ENCODE measurements around the gene SASH1. TPM values are rescaled to one million over a fixed set of nuclear protein-coding genes. Genes with fewer than 3 reads are reported as not detected.

The SASH1 gene
- total RNA-seq, 6 donors from 2014 or later = 59.3 to 131 (median 79.2) TPM

DNA sequence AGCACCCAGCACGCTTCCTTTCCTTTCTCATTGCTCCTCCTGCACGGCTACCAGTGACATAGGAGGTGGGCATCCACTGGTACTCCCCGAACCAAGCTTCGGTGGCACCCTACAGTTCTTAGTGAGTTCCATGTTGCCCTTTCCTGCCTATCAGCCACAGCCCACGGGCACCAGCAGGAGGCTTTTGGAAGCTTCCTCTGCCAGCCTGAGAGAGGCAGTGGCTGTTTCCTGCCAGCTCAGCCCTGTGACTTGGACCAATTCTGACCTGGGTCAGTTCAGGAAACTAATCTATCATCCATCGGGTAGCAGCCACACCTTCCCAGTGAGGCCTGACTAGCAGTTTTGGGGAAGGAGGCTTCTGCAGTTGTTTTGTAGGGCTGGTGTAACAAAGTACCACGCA lies 227.8 kb downstream of the SASH1 start:
- ATAC-seq (ENCODE audit: low FRiP score in 2 of 2) (no peak), DNase-seq (no peak)
- Histone ChIP-seq H3K9me3 (no peaks in the 10 kb centered on the region), H3K4me3 (no peak overlapping the region), H3K27ac (no peak overlapping the region), H3K27me3 (no peaks in the 10 kb centered on the region), H3K36me3 (no peaks in the 10 kb centered on the region), H3K4me1 (peaks cover 0 to 6% (median 2%) of the 10 kb centered on the region in 4 donors)
- TF ChIP-seq, protein P1, sequence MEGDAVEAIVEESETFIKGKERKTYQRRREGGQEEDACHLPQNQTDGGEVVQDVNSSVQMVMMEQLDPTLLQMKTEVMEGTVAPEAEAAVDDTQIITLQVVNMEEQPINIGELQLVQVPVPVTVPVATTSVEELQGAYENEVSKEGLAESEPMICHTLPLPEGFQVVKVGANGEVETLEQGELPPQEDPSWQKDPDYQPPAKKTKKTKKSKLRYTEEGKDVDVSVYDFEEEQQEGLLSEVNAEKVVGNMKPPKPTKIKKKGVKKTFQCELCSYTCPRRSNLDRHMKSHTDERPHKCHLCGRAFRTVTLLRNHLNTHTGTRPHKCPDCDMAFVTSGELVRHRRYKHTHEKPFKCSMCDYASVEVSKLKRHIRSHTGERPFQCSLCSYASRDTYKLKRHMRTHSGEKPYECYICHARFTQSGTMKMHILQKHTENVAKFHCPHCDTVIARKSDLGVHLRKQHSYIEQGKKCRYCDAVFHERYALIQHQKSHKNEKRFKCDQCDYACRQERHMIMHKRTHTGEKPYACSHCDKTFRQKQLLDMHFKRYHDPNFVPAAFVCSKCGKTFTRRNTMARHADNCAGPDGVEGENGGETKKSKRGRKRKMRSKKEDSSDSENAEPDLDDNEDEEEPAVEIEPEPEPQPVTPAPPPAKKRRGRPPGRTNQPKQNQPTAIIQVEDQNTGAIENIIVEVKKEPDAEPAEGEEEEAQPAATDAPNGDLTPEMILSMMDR (IDR thresholded peaks at IDR 0.05) = no peak
- TF ChIP-seq POLR2AphosphoS5 (IDR thresholded peaks at IDR 0.05) (no peak), EP300 (IDR thresholded peaks at IDR 0.05) (no peak), POLR2A (IDR thresholded peaks at IDR 0.05) (no peak)
- WGBS, 2 donors = 72 to 75% methylated on average over 6 to 7 of the region's 7 CpGs

DNA sequence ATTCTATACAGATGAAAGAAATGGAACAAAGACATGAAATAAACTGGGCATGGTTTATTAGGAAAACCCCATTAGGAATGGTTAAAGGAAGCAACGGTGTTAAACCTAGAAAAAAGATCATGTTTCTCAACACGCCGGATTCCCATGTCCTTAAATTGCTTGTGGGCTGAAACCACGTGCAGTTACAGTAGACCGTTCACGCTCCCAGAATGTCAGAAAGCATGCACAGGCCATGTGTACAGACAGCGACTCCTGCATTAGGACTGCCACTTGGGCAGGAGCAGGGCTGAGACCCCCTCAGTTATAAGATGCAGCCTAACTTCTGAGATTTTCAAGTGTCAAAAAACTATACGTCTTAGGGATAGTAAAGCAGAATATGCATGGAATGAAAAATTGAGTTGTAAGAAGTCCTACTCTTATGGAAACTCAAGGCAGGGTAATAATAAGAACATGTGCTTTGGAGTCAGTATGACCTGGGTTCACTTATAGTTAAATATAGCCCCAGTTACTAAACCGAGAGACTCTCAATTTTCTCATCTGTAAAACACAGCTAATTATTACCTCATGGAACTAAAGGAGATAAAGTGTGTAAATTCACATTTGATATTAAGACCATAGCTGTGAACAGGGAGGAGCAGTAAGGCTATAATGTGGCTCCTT lies 230.2 kb downstream of the SASH1 start:
- Histone ChIP-seq H3K4me3 (no peak overlapping the region), H3K4me1 (no peaks in the 10 kb centered on the region), H3K9me3 (no peaks in the 10 kb centered on the region), H3K36me3 (no peaks in the 10 kb centered on the region), H3K27ac (no peak overlapping the region), H3K27me3 (no peaks in the 10 kb centered on the region)
- no peak for TF ChIP-seq POLR2AphosphoS5 (IDR thresholded peaks at IDR 0.05)
- no peak for TF ChIP-seq POLR2A (IDR thresholded peaks at IDR 0.05)
- no peak for TF ChIP-seq EP300 (IDR thresholded peaks at IDR 0.05)
- TF ChIP-seq, protein P1 (IDR thresholded peaks at IDR 0.05) = no peak
- no peak for ATAC-seq (ENCODE audit: low FRiP score in 2 of 2)
- 85 to 86% methylated on average over 9 of the region's 9 CpGs for WGBS, 2 donors
- DNase-seq = no peak

DNA sequence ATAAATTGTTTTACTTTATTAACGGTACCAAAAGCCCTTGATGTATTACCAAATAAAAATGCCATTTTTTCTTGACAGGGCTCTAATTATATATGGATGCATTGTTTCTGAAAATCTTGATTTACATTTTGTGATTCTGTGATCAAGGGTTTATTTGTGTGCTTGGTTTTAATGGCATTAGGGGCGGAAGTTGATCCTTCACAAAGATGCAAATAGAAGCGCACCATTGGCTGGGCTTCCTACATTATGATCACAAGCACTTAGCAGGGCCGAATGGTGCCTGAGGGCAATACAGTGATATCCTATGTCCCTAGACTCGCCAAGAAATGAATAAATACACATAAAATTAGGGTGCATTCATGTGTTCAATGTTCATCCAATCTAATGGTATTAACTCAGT lies 231.3 kb downstream of the SASH1 start:
- no peaks in the 10 kb centered on the region for H3K4me1 ChIP-seq
- DNase-seq (no peak), ATAC-seq (ENCODE audit: low FRiP score in 2 of 2) (no peak)
- no peak overlapping the region for H3K27ac ChIP-seq
- no peak for TF ChIP-seq EP300 (IDR thresholded peaks at IDR 0.05)
- TF ChIP-seq, protein P1 (IDR thresholded peaks at IDR 0.05) = no peak
- no peak for TF ChIP-seq POLR2A (IDR thresholded peaks at IDR 0.05)
- no peak for TF ChIP-seq POLR2AphosphoS5 (IDR thresholded peaks at IDR 0.05)
- H3K27me3 ChIP-seq = no peaks in the 10 kb centered on the region
- no peak overlapping the region for H3K4me3 ChIP-seq
- no peaks in the 10 kb centered on the region for H3K36me3 ChIP-seq
- WGBS, 2 donors = 88 to 92% methylated on average over 5 of the region's 5 CpGs
- no peaks in the 10 kb centered on the region for H3K9me3 ChIP-seq

DNA sequence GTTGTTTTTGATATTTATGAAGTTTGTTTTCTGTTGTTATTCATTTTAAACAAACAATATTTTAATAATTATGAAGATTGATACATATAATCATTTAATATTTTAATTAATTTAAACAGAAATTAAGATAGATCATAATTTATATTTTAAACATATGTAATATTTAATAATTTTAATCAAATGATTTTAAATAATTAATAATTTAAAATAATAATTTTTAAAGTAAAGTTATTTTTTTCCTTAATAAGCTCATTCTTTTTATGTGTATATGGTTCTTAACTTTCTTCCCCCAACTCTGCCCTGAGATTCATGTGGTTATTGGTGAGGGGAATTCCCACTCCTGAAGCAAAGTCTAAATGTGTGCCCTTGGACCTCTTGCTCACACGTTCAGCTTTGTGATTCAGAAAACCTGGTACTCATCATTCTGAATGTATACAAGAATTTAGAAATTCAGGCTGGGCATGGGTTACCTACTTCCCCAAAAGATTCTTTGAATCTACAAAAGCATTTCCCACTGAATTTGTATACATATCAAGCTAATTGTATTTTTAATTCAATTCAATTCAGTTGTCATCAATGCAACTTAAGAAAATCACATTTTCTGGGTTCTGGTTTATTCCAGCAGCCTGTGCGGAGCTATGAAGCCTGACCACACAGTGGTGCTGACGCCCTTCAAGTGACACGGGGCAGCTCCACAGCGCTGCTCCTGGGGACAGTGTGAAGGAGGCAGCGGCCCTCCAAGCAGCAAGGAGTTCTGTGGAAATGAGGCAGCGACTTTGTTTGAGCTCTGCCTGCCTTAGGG lies 235.2 kb downstream of the SASH1 start:
- TF ChIP-seq, protein P1 (IDR thresholded peaks at IDR 0.05) = peak; percentile 32 to 75 (median 66)
- TF ChIP-seq EP300 (IDR thresholded peaks at IDR 0.05) = no peak
- no peaks in the 10 kb centered on the region for H3K9me3 ChIP-seq
- no peak overlapping the region for H3K4me3 ChIP-seq
- no peaks in the 10 kb centered on the region for H3K27me3 ChIP-seq
- no peaks in the 10 kb centered on the region for H3K36me3 ChIP-seq
- ATAC-seq (ENCODE audit: low FRiP score in 2 of 2) (peak; percentile 95 to 97), DNase-seq (peak; percentile 47 to 86)
- H3K27ac ChIP-seq = no peak overlapping the region
- 3 to 5% methylated on average over 7 of the region's 7 CpGs for WGBS, 2 donors
- H3K4me1 ChIP-seq = no peaks in the 10 kb centered on the region
